Left lung (tissue), 10 donors: Measurements from ENCODE around the gene PNPLA2. TPM values are rescaled to one million over a fixed set of nuclear protein-coding genes. Genes with fewer than 3 reads are reported as not detected.

Experiments
- ATAC-seq: fragments of 200-7000 bp; cut with Tn5 transposase; one replicate; pipeline ENCODE4 v1.9.1; 2020; ENCODE audit warnings: moderate library complexity
- DNase-seq, 4 donors: peaks; one replicate each; pipeline ENCODE4 v3.0.0-alpha.2; 2013 to 2020
- H3K27ac ChIP-seq, 2 donors: fragments of 200-600 bp; sonication (generic) in 1 of 2; one replicate each; pipeline versions ENCODE4 v1.5.0 to v1.8.0; 2020 to 2021
- H3K27me3 ChIP-seq, 2 donors: fragments of 200-600 bp; sonication (generic) in 1 of 2; one replicate each; pipeline versions ENCODE4 v1.5.0 to v1.8.0; 2020 to 2021
- H3K36me3 ChIP-seq, 2 donors: fragments of 200-600 bp; sonication (generic) in 1 of 2; one replicate each; pipeline versions ENCODE4 v1.5.0 to v1.8.0; 2020 to 2021
- H3K4me1 ChIP-seq, 2 donors: fragments of 200-600 bp; one replicate each; pipeline ENCODE4 v1.8.0; 2021
- H3K4me3 ChIP-seq, 2 donors: fragments of 200-600 bp; sonication (generic) in 1 of 2; one replicate each; pipeline versions ENCODE4 v1.5.0 to v1.8.0; 2020 to 2021; ENCODE audit warnings: mild to moderate bottlenecking in 1 of 2
- H3K9me3 ChIP-seq, 2 donors: fragments of 200-600 bp; sonication (generic) in 1 of 2; one replicate each; pipeline versions ENCODE4 v1.5.0 to v1.8.0; 2020 to 2021
- CTCF ChIP-seq, 2 donors: fragments of 200-600 bp; sonication (generic) in 1 of 2; IDR thresholded peaks; one replicate each; pipeline versions ENCODE4 v1.5.0 to v1.8.0; 2021; ENCODE audit warnings: antibody characterized with exemption in 2 of 2
- intact Hi-C, 2 donors: fragments of 100-400 bp; cut with DNase I; formaldehyde crosslinking; loops; one replicate each; pipeline versions ENCODE4 v1.11.2 to v1.14.2; 2022
- polyA plus RNA-seq, 6 donors: library from polyadenylated mRNA; unstranded; fragments of 120-200 nt; gene quantifications; one replicate each; pipeline ENCODE4 v1.2.1, GENCODE V29; 2013; ENCODE audit not compliant: insufficient read length in 6 of 6
- total RNA-seq, 2 donors: library from RNA; stranded (reverse); fragmentation: NEBNext Ultra II Directional; extraction: Animal tissue kit (Norgen Biotek cat#: 25700); gene quantifications; one replicate each; pipeline ENCODE4 v1.2.1, GENCODE V29; 2021
- donor health status: DM: no; HTN: yes; CAD: no.
- donor health status: DM: no; HTN: no; CAD: no.

The PNPLA2 gene
- total and polyA plus RNA-seq, 8 donors = 29.9 to 128 (median 40.4) TPM

- intact Hi-C loops = no loop called here
- ATAC-seq (no peak), DNase-seq (peak in 1 of 4 donors; percentile 74)
- no peaks in the 10 kb centered on the region for H3K9me3 ChIP-seq
- no peak overlapping the region for H3K27ac ChIP-seq
- H3K4me1 ChIP-seq = peaks cover 16 to 48% of the 10 kb centered on the region in 2 donors
- H3K4me3 ChIP-seq = no peak overlapping the region
- no peak for TF ChIP-seq CTCF (IDR thresholded peaks at IDR 0.05)
- H3K36me3 ChIP-seq = peaks cover 0 to 44% of the 10 kb centered on the region in 2 donors
- H3K27me3 ChIP-seq = no peaks in the 10 kb centered on the region
Observed at GRCh38 chr11:774873-775592, 43.7 kb upstream of the PNPLA2 start.

- H3K4me3 ChIP-seq = peak overlapping the region; percentile 76 to 90
- no peaks in the 10 kb centered on the region for H3K9me3 ChIP-seq
- no peak overlapping the region for H3K27ac ChIP-seq
- peaks cover 0 to 37% of the 10 kb centered on the region in 2 donors for H3K36me3 ChIP-seq
- intact Hi-C loops = no loop called here
- H3K4me1 ChIP-seq = peaks cover 16 to 51% of the 10 kb centered on the region in 2 donors
- DNase-seq (no peak), ATAC-seq (no peak)
- TF ChIP-seq CTCF (IDR thresholded peaks at IDR 0.05) = no peak
- no peaks in the 10 kb centered on the region for H3K27me3 ChIP-seq
Observed at GRCh38 chr11:776263-776560, 42.5 kb upstream of the PNPLA2 start.

GRCh38 chr11:776561-777287 is 42.0 kb upstream of the PNPLA2 start:
- TF ChIP-seq CTCF (IDR thresholded peaks at IDR 0.05) = no peak
- no peaks in the 10 kb centered on the region for H3K9me3 ChIP-seq
- intact Hi-C loops = no loop called here
- no peaks in the 10 kb centered on the region for H3K27me3 ChIP-seq
- H3K36me3 ChIP-seq = peaks cover 0 to 31% of the 10 kb centered on the region in 2 donors
- H3K4me1 ChIP-seq = peaks cover 16 to 53% of the 10 kb centered on the region in 2 donors
- H3K4me3 ChIP-seq = peak overlapping the region; percentile 76 to 90
- H3K27ac ChIP-seq = peak overlapping the region; percentile 59 to 78
- peak in 1 of 4 donors; percentile 85 for DNase-seq
- peak; percentile 38 for ATAC-seq

GRCh38 chr11:777288-778255 is 41.1 kb upstream of the PNPLA2 start, which contains the start of gene GATD1:
GATD1 (minus strand) TSS chr11:777487; CDS start chr11:777462, 25 bp downstream.
- Histone ChIP-seq H3K4me3 (peak within 1 kb of the TSS; percentile 76 to 90), H3K27me3 (no peaks in the 10 kb centered on the region), H3K9me3 (no peaks in the 10 kb centered on the region), H3K4me1 (peaks cover 16 to 53% of the 10 kb centered on the region in 2 donors), H3K27ac (peak within 1 kb of the TSS; percentile 59 to 78), H3K36me3 (peaks cover 0 to 23% of the 10 kb centered on the region in 2 donors)
- no peak for TF ChIP-seq CTCF (IDR thresholded peaks at IDR 0.05)
- intact Hi-C loops = no loop called here
- ATAC-seq (peak; percentile 90), DNase-seq (peak; percentile 91 to 99 (median 92))
